Neural progenitor cell (in vitro differentiated cells): ENCODE data around the gene GNL3L. TPM values are rescaled to one million over a fixed set of nuclear protein-coding genes. Genes with fewer than 3 reads are reported as not detected.
"Not testable (repeated sequence)": the region's sequence is repeated elsewhere in the genome, so short reads cannot be mapped to it uniquely, and the experiment has no call there.

Experiments used
- DNase-seq: peaks from one replicate; pipeline ENCODE4 v3.0.0-alpha.2; 2016; ENCODE audit warnings: low spot score
- H2AFZ ChIP-seq: fragments of 200-600 bp; sonication (generic); replicated peaks from 2 replicates; pipeline ENCODE4 v1.6.1; 2016; ENCODE audit warnings: antibody characterized with exemption
- H3F3A ChIP-seq: fragments of 200-600 bp; sonication (generic); 2 replicates; pipeline ENCODE4 v1.6.1; 2016; ENCODE audit warnings: antibody characterized with exemption, low read depth
- H3K27ac ChIP-seq: fragments of 200-600 bp; sonication (generic); 2 replicates; pipeline ENCODE4 v1.5.1; 2016; ENCODE audit warnings: mild to moderate bottlenecking
- H3K27me3 ChIP-seq: fragments of 200-600 bp; sonication (generic); 2 replicates; pipeline ENCODE4 v1.6.1; 2016; ENCODE audit warnings: mild to moderate bottlenecking, moderate library complexity
- H3K36me3 ChIP-seq: fragments of 200-600 bp; sonication (generic); 2 replicates; pipeline ENCODE4 v1.5.1; 2016
- H3K4me1 ChIP-seq: fragments of 200-600 bp; sonication (generic); 2 replicates; pipeline ENCODE4 v1.6.1; 2016; ENCODE audit warnings: mixed run types
- H3K4me2 ChIP-seq: fragments of 200-600 bp; sonication (generic); 2 replicates; pipeline ENCODE4 v1.6.1; 2016
- H3K4me3 ChIP-seq: fragments of 200-600 bp; sonication (generic); 2 replicates; pipeline ENCODE4 v1.5.1; 2016
- H3K79me2 ChIP-seq: fragments of 200-600 bp; sonication (generic); 2 replicates; pipeline ENCODE4 v1.6.1; 2016; ENCODE audit warnings: low read depth
- H3K9ac ChIP-seq: fragments of 200-600 bp; sonication (generic); 2 replicates; pipeline ENCODE4 v1.6.1; 2016
- H3K9me3 ChIP-seq: fragments of 200-600 bp; sonication (generic); 2 replicates; pipeline ENCODE4 v1.5.1; 2016; ENCODE audit warnings: low read depth
- H4K20me1 ChIP-seq: fragments of 200-600 bp; sonication (generic); 2 replicates; pipeline ENCODE4 v1.6.1; 2016; ENCODE audit warnings: low read depth
- H3K27ac Mint-ChIP-seq: 3 replicates; pipeline ENCODE4 v1.8.0; 2021; ENCODE audit warnings: mixed read lengths
- H3K27me3 Mint-ChIP-seq: 2 replicates; pipeline ENCODE4 v1.8.0; 2022; ENCODE audit warnings: low read depth, mild to moderate bottlenecking, inconsistent platforms, moderate library complexity, mixed read lengths; ENCODE audit not compliant: insufficient read depth
- H3K36me3 Mint-ChIP-seq: 3 replicates; pipeline ENCODE4 v1.8.0; 2021; ENCODE audit warnings: mixed read lengths
- H3K4me1 Mint-ChIP-seq: 3 replicates; pipeline ENCODE4 v1.8.0; 2021; ENCODE audit warnings: mixed read lengths
- H3K4me3 Mint-ChIP-seq: 3 replicates; pipeline ENCODE4 v1.8.0; 2021; ENCODE audit warnings: mild to moderate bottlenecking, moderate library complexity, mixed read lengths
- H3K9me3 Mint-ChIP-seq: 3 replicates; pipeline ENCODE4 v1.8.0; 2020; ENCODE audit warnings: mixed read lengths
- CTCF ChIP-seq: fragments of 200-600 bp; sonication (generic); IDR thresholded peaks from 2 replicates; pipeline ENCODE4 v1.5.1; 2017; ENCODE audit warnings: antibody characterized with exemption, mild to moderate bottlenecking
- EZH2 ChIP-seq: fragments of 200-600 bp; sonication (generic); IDR thresholded peaks from 2 replicates; pipeline ENCODE4 v1.6.1; 2017; ENCODE audit warnings: antibody characterized with exemption, mild to moderate bottlenecking, moderate library complexity
- EZH2phosphoT487 ChIP-seq: fragments of 200-600 bp; sonication (generic); IDR thresholded peaks from 2 replicates; pipeline ENCODE4 v1.6.1; 2017; ENCODE audit warnings: antibody characterized with exemption
- total RNA-seq: library from RNA; depleted of rRNA; stranded (reverse); fragments of >200 nt; gene quantifications from 2 replicates; pipeline ENCODE4 v1.2.3, GENCODE V29; 2015; ENCODE audit warnings: low replicate concordance

GNL3L gene
- total RNA-seq, 1 donor from 2014 or later: 19.3 TPM

- Histone ChIP-seq H3K4me1 (no peaks in the 10 kb centered on the region), H3K27ac (no peak overlapping the region), H3K9me3 (no peaks in the 10 kb centered on the region), H3K79me2 (no peaks in the 10 kb centered on the region), H3K9ac (no peak overlapping the region), H3K36me3 (no peaks in the 10 kb centered on the region), H3F3A (no peaks in the 10 kb centered on the region), H3K4me2 (no peak overlapping the region), H3K27me3 (no peaks in the 10 kb centered on the region), H3K4me3 (no peak overlapping the region), H4K20me1 (no peaks in the 10 kb centered on the region), H2AFZ (no peak overlapping the region)
- Mint-ChIP-seq H3K4me1 (no peaks in the 10 kb centered on the region), H3K4me3 (no peak overlapping the region), H3K27me3 (peaks cover 3% of the 10 kb centered on the region), H3K27ac (no peak overlapping the region), H3K36me3 (peaks cover 23% of the 10 kb centered on the region), H3K9me3 (peaks cover 4% of the 10 kb centered on the region)
- DNase-seq: no peak
- TF ChIP-seq CTCF (no peak), EZH2 (no peak), EZH2phosphoT487 (no peak)
Observed at GRCh38 chrX:54550821-54551220, 20.8 kb downstream of the GNL3L start.

GRCh38 chrX:54551801-54552200 lies 21.8 kb downstream of the GNL3L start:
- peaks cover 6% of the 10 kb centered on the region for H3K9me3 Mint-ChIP-seq
- no peak for DNase-seq
- Histone ChIP-seq H4K20me1 (no peaks in the 10 kb centered on the region), H3K27me3 (no peaks in the 10 kb centered on the region), H3K4me1 (no peaks in the 10 kb centered on the region), H3K27ac (no peak overlapping the region), H3K4me2 (no peak overlapping the region), H3K9me3 (no peaks in the 10 kb centered on the region), H3K36me3 (no peaks in the 10 kb centered on the region), H2AFZ (no peak overlapping the region), H3K9ac (no peak overlapping the region), H3K79me2 (no peaks in the 10 kb centered on the region), H3F3A (no peaks in the 10 kb centered on the region), H3K4me3 (no peak overlapping the region)
- no peak overlapping the region for H3K27ac Mint-ChIP-seq
- H3K4me1 Mint-ChIP-seq: no peaks in the 10 kb centered on the region
- H3K36me3 Mint-ChIP-seq: peaks cover 23% of the 10 kb centered on the region
- H3K4me3 Mint-ChIP-seq: no peak overlapping the region
- TF ChIP-seq EZH2 (no peak), CTCF (no peak), EZH2phosphoT487 (no peak)
- H3K27me3 Mint-ChIP-seq: peaks cover 6% of the 10 kb centered on the region

GRCh38 chrX:54555006-54555405 lies 25.0 kb downstream of the GNL3L start:
- H3K36me3 ChIP-seq, H3K4me3 Mint-ChIP-seq: not testable (repeated sequence)

DNA sequence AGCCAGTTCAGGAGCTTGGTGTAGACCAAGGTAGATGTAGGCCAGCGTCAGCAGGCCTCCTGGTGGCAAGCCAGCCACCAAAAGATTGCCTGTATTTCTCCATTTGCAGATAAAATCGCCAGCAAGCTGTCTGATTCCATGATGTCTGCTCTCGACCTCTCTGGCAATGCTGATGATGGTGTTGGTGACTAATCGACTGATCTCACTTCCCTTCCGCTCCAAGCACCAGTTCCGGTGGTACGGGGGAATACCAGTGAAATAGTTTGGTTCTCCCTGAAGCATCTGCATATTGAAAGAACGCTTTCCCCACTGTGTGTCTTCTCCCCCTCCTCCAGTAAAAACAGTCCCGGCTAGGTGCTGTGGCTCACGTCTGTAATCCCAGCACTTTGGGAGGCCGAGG lies 30.4 kb downstream of the GNL3L start:
- H3K36me3 Mint-ChIP-seq: peaks cover 19% of the 10 kb centered on the region
- Histone ChIP-seq H3F3A (no peaks in the 10 kb centered on the region), H3K36me3 (no peaks in the 10 kb centered on the region), H3K9ac (no peak overlapping the region), H3K9me3 (no peaks in the 10 kb centered on the region), H3K27ac (no peak overlapping the region), H3K4me1 (no peaks in the 10 kb centered on the region), H4K20me1 (no peaks in the 10 kb centered on the region), H2AFZ (no peak overlapping the region), H3K79me2 (no peaks in the 10 kb centered on the region), H3K4me2 (no peak overlapping the region), H3K27me3 (no peaks in the 10 kb centered on the region), H3K4me3 (no peak overlapping the region)
- H3K4me1 Mint-ChIP-seq: no peaks in the 10 kb centered on the region
- peaks cover 4% of the 10 kb centered on the region for H3K27me3 Mint-ChIP-seq
- DNase-seq: no peak
- no peak overlapping the region for H3K27ac Mint-ChIP-seq
- no peak overlapping the region for H3K4me3 Mint-ChIP-seq
- TF ChIP-seq EZH2phosphoT487 (no peak), EZH2 (no peak), CTCF (no peak)
- H3K9me3 Mint-ChIP-seq: peaks cover 2% of the 10 kb centered on the region

More at GRCh38 chrX:54555006-54555405, 25.0 kb downstream of the GNL3L start:
- not testable (repeated sequence) for H3K4me2 ChIP-seq, H3K27me3 Mint-ChIP-seq, H3K4me3 ChIP-seq, H3K9ac ChIP-seq, H3K9me3 Mint-ChIP-seq, DNase-seq, H3F3A ChIP-seq, H3K9me3 ChIP-seq, H3K27ac ChIP-seq, H3K27ac Mint-ChIP-seq, H3K79me2 ChIP-seq, H3K27me3 ChIP-seq, H4K20me1 ChIP-seq, H3K4me1 ChIP-seq, H2AFZ ChIP-seq, H3K4me1 Mint-ChIP-seq
- H3K36me3 Mint-ChIP-seq: peaks cover 15% of the 10 kb centered on the region
